Right cardiac atrium (tissue), 5 donors: ENCODE results near the gene AEBP1. TPM values are rescaled to one million over a fixed set of nuclear protein-coding genes. Genes with fewer than 3 reads are reported as not detected.

ENCODE experiments used
- ATAC-seq, 2 donors: fragments of 200-7000 bp; cut with Tn5 transposase; one replicate each; pipeline versions ENCODE4 v1.8.0 to v1.9.1; 2020; ENCODE audit warnings: moderate library complexity in 2 of 2, mild to moderate bottlenecking in 1 of 2
- DNase-seq, 3 donors: peaks; one replicate each; pipeline ENCODE4 v3.0.0-alpha.2; 2020
- H3K27ac ChIP-seq: one replicate; pipeline ENCODE4 v1.5.1; 2013; ENCODE audit warnings: mild to moderate bottlenecking, low read length, control low read depth, moderate library complexity
- H3K27me3 ChIP-seq: one replicate; pipeline ENCODE4 v1.6.1; 2013; ENCODE audit not compliant: control insufficient read depth, insufficient read depth
- H3K4me1 ChIP-seq: one replicate; pipeline ENCODE4 v1.6.1; 2013; ENCODE audit warnings: low read length; ENCODE audit not compliant: control insufficient read depth, insufficient read depth
- H3K4me3 ChIP-seq: one replicate; pipeline ENCODE4 v1.5.1; 2013; ENCODE audit warnings: low read length, control low read depth
- H3K9me3 ChIP-seq: one replicate; pipeline ENCODE4 v1.6.1; 2013; ENCODE audit warnings: low read length; ENCODE audit not compliant: control insufficient read depth
- WGBS: extraction: QIAGEN DNeasy Blood & Tissue Kit; methylation state at CpG from one replicate; pipeline ENCODE4 v1.1.7; 2013; 5-methylcytosine and 5-hydroxymethylcytosine counted together
- intact Hi-C, 4 donors: fragments of 100-400 bp; cut with DNase I; formaldehyde crosslinking; loops; one replicate each; pipeline versions ENCODE4 v1.11.0 to v1.14.0; 2022 to 2023
- polyA plus RNA-seq: library from polyadenylated mRNA; stranded (reverse); fragments of 200-250 nt; gene quantifications from one replicate; pipeline ENCODE4 v1.2.3, GENCODE V29; 2013
- total RNA-seq, 4 donors: library from RNA; stranded (reverse); fragmentation: NEBNext Ultra II Directional; extraction: Animal tissue kit (Norgen Biotek cat#: 25700); gene quantifications; one replicate each; pipeline ENCODE4 v1.2.1, GENCODE V29; 2021
- donor health status: healthy with polysubstance abuse.
- donor health status: DM: no; HTN: yes; CAD: no.
- donor health status: DM: no; HTN: no; CAD: no.
- donor health status: DM: no; HTN: yes; CAD: no; lungs with severe emphysema.
- donor health status: DM: yes; HTN: yes; CAD: no.

AEBP1 gene
- total and polyA plus RNA-seq, 5 donors: 62.8 to 124 (median 94.6) TPM

- intact Hi-C loops: no loop called here
- Histone ChIP-seq H3K27ac (no peak overlapping the region), H3K4me1 (no peaks in the 10 kb centered on the region), H3K27me3 (no peaks in the 10 kb centered on the region), H3K9me3 (no peaks in the 10 kb centered on the region), H3K4me3 (no peak overlapping the region)
- 85% methylated on average over 18 of the region's 18 CpGs for WGBS
- DNase-seq (peak in 2 of 3 donors; percentile 17 to 40), ATAC-seq (no peak)
Measured at GRCh38 chr7:44107116-44107960, 3.2 kb downstream of the AEBP1 start.

GRCh38 chr7:44107961-44108767 is 4.0 kb downstream of the AEBP1 start:
- WGBS: 90% methylated on average over 21 of the region's 21 CpGs
- Histone ChIP-seq H3K4me1 (no peaks in the 10 kb centered on the region), H3K4me3 (no peak overlapping the region), H3K27ac (no peak overlapping the region), H3K9me3 (no peaks in the 10 kb centered on the region), H3K27me3 (no peaks in the 10 kb centered on the region)
- intact Hi-C loops: no loop called here
- DNase-seq: peak in 1 of 3 donors; percentile 46
- ATAC-seq: no peak

GRCh38 chr7:44108768-44109750 is 4.9 kb downstream of the AEBP1 start:
- ATAC-seq: no peak
- Histone ChIP-seq H3K4me1 (no peaks in the 10 kb centered on the region), H3K27me3 (no peaks in the 10 kb centered on the region), H3K27ac (no peak overlapping the region), H3K4me3 (no peak overlapping the region), H3K9me3 (no peaks in the 10 kb centered on the region)
- 82% methylated on average over 21 of the region's 21 CpGs for WGBS
- peak; percentile 10 to 70 (median 40) for DNase-seq
- intact Hi-C loops: no loop called here

- intact Hi-C loops: no loop called here
- H3K4me3 ChIP-seq: no peak overlapping the region
- no peaks in the 10 kb centered on the region for H3K27me3 ChIP-seq
- H3K4me1 ChIP-seq: no peaks in the 10 kb centered on the region
- 90% methylated on average over 18 of the region's 18 CpGs for WGBS
- ATAC-seq: no peak
- H3K9me3 ChIP-seq: no peaks in the 10 kb centered on the region
- no peak for DNase-seq
- H3K27ac ChIP-seq: no peak overlapping the region
Measured at GRCh38 chr7:44109991-44110390, 5.8 kb downstream of the AEBP1 start.

GRCh38 chr7:44110719-44111635 is 6.8 kb downstream of the AEBP1 start:
- Histone ChIP-seq H3K27me3 (no peaks in the 10 kb centered on the region), H3K4me3 (no peak overlapping the region), H3K27ac (no peak overlapping the region), H3K9me3 (no peaks in the 10 kb centered on the region), H3K4me1 (no peaks in the 10 kb centered on the region)
- ATAC-seq (no peak), DNase-seq (peak in 1 of 3 donors; percentile 20)
- intact Hi-C loops: no loop called here
- 69% methylated on average over 27 of the region's 27 CpGs for whole genome bisulfite sequencing

GRCh38 chr7:44111761-44112160 is 7.6 kb downstream of the AEBP1 start:
- 86% methylated on average over 16 of the region's 16 CpGs for WGBS
- no peak for ATAC-seq
- no peaks in the 10 kb centered on the region for H3K9me3 ChIP-seq
- peak in 1 of 3 donors; percentile 24 for DNase-seq
- H3K4me1 ChIP-seq: no peaks in the 10 kb centered on the region
- H3K4me3 ChIP-seq: no peak overlapping the region
- no peaks in the 10 kb centered on the region for H3K27me3 ChIP-seq
- intact Hi-C loops: no loop called here
- H3K27ac ChIP-seq: no peak overlapping the region

GRCh38 chr7:44112231-44112996 is 8.3 kb downstream of the AEBP1 start:
- 70% methylated on average over 41 of the region's 41 CpGs for WGBS
- intact Hi-C loops: no loop called here
- no peak overlapping the region for H3K4me3 ChIP-seq
- no peaks in the 10 kb centered on the region for H3K27me3 ChIP-seq
- DNase-seq (peak in 1 of 3 donors; percentile 28), ATAC-seq (no peak)
- no peaks in the 10 kb centered on the region for H3K9me3 ChIP-seq
- H3K27ac ChIP-seq: no peak overlapping the region
- H3K4me1 ChIP-seq: no peaks in the 10 kb centered on the region

- no peak for ATAC-seq
- H3K4me3 ChIP-seq: no peak overlapping the region
- intact Hi-C loops: no loop called here
- H3K27me3 ChIP-seq: no peaks in the 10 kb centered on the region
- H3K4me1 ChIP-seq: no peaks in the 10 kb centered on the region
- 85% methylated on average over 34 of the region's 34 CpGs for WGBS
- no peak overlapping the region for H3K27ac ChIP-seq
- DNase-seq: peak in 1 of 3 donors; percentile 13
- no peaks in the 10 kb centered on the region for H3K9me3 ChIP-seq
Measured at GRCh38 chr7:44112997-44113763, 9.0 kb downstream of the AEBP1 start.
